GM19468 (cell line): ENCODE results near the gene NLRP3.
"Not testable (repeated sequence)": the region's sequence is repeated elsewhere in the genome, so short reads cannot be mapped to it uniquely, and the experiment has no call there.

Source experiments
- ATAC-seq: cut with Tn5 transposase; IDR thresholded peaks from one replicate; pipeline ENCODE4 v1.9.1; 2021; ENCODE audit warnings: mild to moderate bottlenecking, moderate library complexity, moderate number of reproducible peaks; ENCODE audit not compliant: unreplicated experiment; ENCODE audit errors: extremely low read depth

Gene NLRP3

DNA sequence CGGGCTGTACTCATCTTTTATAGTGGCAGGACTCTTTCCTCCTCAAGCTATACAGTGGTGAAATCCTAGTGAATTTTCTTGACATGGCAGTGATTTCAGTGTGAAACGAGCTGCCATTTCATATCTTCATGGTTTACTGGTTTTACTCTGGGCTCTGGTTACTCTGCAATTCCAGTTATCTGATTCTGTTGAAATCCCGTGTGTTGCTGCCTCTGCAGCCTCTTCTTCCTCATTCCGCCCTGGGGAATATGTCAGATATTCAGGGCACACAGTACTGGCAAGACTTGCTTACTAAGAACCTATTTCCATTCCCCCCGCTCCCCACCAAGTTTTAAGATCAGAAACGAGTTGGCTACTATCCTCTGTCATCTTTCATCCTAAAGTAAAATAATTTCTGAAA is 49.8 kb downstream of the NLRP3 start:
- no peak for ATAC-seq

DNA sequence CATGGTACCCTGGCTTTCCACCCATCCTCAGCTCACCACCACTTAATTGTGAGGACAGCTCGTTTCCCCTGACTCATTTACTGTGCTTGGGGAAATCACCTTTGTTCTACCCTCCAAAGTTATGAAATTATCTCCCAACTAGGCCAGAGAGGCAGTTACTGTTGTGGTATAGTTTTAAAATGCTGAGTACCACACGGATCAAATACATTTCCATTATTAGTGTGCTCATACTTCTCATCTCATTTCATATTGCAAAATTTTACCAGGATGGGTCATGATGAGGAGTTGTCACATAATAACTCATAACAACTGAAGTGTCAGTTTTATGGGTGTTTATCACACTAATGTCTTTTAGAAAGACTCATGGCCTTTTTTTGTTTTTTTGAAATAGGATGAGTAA is 51.2 kb downstream of the NLRP3 start:
- no peak for ATAC-seq

DNA sequence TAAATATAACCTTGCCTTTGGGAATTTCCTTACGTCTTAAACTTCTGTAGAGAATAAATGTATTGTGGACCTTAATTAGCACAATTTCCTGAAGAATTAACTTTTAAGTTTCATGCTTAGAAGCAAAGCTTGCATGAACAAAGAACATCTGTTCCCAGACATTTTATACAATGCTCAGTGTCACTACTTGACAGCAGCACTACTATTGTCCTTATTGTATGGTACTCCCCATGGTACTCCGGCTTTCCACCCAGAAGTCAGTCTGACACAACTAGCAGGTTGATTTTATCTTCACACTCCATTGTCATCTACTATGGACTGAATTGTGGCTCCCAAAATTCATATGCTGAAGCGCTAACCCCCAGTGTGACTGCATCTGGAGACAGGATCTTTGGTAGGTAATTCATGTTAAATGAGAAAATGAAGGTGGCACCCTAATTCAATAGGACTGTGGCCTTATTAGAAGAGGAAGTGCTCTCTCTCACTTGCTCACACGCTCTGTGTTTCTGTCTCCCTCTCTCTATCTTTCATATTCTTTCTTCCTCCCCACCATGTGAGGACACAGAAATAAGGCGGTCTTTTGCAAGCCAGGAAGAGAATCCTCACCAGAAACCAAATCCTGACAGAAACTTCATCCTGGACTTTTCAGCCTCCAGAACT is 52.6 kb downstream of the NLRP3 start:
- ATAC-seq = no peak

DNA sequence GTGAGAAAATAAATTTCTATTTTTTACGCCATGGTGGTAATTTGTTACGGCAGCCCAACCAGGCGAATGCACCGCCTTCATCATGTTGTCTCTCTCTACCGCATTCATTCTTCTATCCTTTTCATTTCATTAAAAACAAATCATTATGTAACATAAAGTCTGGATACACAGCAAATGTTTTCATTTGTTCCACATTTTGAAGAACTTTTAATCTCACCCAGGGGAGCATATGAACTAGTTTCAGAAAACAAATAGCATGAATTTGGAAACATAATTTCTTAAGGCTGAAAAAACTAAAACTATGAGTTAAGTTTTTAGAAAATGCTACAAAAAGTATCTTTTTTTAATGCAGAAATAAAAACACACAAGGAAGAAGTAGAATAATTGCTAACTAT is 53.2 kb downstream of the NLRP3 start:
- ATAC-seq = no peak

DNA sequence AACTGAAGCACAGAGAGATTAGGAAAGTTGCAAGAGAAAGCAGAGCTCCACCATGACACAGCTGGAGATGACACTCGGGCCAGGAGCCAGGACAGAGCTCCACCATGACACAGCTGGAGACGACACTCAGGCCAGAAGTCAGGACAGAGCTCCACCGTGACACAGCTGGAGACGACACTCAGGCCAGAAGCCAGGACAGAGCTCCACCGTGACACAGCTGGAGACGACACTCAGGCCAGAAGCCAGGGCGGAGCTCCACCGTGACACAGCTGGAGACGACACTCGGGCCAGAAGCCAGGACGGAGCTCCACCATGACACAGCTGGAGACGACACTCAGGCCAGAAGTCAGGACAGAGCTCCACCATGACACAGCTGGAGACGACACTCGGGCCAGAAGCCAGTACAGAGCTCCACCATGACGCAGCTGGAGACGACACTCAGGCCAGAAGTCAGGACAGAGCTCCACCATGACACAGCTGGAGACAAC is 55.0 kb downstream of the NLRP3 start:
- not testable (repeated sequence) for ATAC-seq

DNA sequence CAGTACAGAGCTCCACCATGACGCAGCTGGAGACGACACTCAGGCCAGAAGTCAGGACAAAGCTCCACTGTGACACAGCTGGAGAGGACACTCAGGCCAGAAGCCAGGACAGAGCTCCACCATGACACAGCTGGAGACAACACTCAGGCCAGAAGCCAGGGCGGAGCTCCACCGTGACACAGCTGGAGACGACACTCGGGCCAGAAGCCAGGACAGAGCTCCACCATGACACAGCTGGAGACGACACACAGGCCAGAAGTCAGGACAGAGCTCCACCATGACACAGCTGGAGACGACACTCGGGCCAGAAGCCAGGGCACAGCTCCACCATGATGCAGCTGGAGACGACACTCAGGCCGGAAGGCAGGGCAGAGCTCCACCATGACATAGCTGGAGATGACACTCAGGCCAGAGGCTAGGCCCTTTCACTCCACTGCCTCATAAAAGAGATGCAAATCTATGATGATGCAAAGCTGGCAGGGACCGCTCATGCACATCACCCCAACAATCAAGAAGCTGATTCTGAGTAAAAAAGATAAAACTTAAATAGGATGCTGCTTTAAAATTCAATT is 55.6 kb downstream of the NLRP3 start:
- ATAC-seq = no peak

DNA sequence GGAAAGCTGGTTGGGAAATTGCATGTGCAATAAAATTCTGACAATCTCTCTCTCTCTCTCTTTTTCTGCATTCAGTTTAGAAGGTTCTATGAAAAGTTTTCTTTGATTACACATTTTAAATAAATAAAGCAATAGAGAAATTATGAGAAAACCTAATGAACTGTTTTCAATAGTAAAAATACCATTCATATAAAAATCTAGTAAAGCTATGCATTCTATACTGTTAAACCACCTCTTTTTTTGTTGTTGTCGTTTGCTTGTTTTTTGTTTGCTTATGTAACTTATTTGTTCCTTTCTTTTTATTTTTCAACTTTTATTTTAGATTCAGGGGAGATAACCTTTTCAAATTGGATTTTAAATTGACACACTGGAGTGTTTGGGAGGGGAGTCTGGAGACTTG is 56.1 kb downstream of the NLRP3 start:
- ATAC-seq = no peak

DNA sequence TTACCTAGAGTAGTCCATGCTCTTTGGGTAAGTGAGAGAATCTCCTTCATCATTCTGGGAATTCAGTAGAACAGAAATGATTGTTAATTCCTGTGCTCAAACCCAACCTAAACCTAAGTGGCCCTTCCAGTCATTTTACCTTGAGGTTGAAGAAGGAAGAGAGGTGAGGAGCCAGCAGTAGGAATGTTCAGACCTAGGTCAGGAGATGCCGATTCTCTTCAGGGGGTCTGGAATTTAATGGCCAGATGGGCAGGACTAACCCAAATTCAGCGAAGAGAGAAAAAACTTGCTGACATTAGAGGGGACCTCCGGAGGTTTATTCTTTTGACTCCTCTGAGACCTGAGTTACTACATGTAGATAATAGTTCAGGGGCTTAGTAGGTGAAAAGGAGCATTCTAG is 58.4 kb downstream of the NLRP3 start:
- ATAC-seq = no peak

DNA sequence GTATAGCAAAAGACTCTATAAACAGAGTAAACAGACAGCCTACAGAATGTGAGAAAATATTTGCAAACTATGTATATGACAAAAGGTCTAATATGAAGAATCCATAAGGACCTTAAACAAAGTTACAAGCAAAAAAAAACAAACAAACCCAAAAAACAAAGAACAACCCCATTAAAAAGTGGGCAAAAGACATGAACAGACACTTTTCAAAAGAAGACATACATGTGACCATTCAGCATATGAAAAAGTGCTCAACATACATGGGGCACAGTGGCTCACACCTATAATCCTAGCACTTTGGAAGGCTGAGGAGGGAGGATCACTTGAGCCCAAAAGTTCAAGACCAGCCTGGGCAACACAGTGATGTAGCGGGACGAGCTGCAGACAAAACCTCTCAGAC is 59.8 kb downstream of the NLRP3 start:
- ATAC-seq = no peak

DNA sequence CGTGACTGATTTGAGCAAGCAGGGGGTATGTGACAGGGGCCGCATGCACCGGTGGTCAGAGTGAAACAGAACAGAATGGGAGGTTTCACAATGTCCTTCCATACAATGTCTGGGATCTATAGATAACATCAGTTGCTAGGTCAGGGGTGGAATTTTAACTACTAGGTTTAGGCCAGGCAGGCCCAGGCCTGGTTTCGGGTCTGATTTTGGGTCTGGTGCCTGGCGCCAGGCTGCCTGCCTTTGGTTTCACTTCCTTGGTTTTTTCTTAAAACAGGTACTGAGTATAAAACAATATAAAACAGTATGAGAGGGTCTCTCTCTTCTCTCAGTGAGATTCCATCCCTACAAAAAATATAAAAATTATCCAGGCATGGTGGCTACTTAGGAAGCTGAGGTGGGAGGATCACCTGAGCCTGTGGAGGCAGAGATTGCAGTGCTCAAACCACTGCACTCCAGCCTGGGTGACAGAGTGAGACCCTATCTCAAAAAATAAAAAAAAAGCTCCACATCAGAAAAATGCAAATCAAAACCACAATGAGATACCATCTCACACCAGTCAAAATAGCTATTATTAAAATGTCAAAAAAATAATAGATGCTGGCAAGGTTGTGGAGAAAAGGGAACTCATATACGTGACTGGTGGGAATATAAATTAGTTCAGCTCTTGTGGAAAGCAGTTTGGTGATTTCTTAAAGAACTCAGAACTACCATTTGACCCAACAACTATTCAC is 60.5 kb downstream of the NLRP3 start:
- ATAC-seq = not testable (repeated sequence)

DNA sequence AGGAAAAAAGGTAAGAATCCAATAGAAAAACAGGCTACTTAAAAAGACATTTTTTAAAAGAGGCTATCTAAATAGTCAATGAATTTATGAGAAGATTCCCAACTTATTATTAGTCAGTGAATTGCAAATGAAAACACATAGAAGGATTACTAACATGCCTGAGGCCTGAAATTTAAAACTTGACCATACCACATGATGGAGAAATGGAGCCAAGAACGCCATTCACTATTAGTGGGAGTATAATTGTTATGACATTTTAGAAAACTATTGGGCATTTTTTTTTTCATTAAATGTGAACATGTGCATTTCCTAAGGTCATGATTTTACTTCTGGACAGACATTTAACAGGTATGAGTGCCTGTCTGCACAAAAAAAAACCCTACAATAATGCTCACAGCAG is 66.8 kb downstream of the NLRP3 start:
- ATAC-seq = no peak

DNA sequence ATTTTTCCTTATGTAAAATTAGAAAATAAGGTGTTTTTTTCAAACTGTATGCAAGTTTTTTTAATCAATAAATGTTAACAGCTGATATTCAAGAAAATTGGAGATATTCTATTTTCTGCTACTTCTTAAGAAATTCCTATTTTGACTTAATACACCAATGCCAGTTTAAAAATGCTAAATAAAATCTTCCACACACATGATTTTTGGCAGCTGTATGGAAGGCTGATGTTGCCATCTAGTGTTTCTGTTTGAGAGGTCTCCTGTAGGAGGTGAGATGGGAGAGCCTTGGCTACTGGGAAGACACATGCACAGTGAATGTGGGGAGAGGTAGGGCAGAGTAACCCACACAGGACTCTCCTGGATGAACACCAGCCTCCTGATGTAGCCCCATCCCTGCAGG is 71.1 kb downstream of the NLRP3 start:
- ATAC-seq = peak; percentile 57

DNA sequence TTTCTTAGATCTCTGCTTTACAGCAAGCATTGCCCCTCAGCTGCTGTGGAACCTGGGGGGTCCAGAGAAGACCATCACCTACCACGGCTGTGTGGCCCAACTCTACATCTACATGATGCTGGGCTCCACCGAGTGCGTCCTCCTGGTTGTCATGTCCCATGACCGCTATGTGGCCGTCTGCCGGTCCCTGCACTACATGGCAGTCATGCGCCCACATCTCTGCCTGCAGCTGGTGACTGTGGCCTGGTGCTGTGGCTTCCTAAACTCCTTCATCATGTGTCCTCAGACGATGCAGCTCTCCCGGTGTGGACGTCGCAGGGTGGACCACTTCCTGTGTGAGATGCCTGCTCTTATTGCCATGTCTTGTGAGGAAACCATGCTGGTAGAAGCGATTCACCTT is 75.4 kb downstream of the NLRP3 start:
- ATAC-seq = no peak

DNA sequence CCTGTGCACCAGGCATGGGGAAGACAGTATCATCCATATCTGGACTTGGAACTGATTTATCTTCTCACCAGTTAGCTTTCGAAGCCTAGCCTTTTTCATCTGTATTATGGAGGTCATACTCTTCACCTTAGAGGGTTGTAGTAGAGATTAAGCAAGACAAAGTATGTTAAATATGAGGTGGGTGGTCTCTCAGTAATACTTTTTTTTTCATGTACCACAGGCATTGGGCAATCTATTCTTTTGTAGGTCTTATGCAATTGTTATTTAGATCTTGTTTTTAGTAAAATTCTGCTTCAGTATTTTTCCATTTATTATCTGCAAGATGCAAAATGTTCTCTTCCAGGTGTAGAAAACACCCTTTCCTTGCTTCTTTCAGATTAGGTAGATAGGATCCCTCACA is 77.1 kb downstream of the NLRP3 start:
- ATAC-seq = no peak

DNA sequence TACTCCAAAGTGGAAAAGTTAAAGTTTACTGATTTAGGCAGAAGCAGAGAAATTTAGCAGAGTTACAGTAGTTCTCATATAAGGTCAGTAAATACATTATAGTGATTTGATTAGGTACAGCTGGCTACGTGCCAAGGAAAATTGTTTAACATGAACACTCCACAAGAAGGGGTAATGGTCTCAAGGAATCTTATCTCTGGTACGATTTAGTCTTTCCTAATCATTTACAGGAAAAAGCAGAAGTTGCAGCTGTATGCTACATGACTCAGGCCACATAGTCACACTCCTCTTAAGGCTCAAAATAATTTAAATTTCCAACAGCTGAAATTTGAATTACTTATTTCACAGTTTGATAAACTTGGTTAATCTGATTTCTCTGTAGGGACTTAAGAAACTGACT is 78.8 kb downstream of the NLRP3 start:
- ATAC-seq = no peak

DNA sequence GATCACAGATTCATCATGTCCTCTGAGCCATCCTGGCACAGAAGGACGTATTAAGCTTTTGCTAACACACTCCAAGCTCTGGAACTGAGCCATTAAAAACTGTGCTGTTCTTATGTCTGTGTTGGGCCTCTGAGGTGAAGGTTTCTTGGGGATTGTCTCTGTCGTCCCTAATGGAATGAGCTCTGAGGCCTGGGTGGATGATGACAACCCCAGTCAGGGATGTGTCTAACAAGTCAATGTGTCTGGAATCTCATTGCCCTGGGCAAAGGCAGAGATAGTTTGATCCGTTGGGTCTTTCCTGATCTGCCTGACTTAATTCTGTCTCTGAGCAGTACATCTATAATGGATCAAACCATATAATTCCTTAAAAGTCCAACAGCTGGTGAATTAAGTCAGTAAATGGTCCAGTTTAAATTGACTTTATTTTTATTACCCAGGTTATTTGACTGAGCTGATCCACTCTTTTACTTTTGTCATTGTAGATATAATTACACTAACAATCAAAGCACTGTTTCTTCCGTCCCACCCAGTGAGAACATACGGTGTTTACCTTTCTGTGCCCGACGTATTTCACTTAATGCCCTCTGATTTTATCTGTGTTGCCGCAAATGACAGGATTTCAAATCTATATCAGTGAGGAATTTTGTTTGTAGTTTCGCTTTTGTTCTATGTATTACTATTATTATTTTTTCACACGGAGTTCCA is 80.8 kb downstream of the NLRP3 start:
- ATAC-seq = no peak
